Endothelial cell of umbilical vein (primary cell): ENCODE data around the gene CARD11. TPM values are rescaled to one million over a fixed set of nuclear protein-coding genes. Genes with fewer than 3 reads are reported as not detected.

Experiments used
- BruUV-seq: library from RNA; stranded (reverse); fragments of 400-500 nt; replicated peaks from 2 replicates; lab custom pipeline; 2021; lab: Mats Ljungman, UMichigan
- CTCF ChIA-PET: fragments of 300-600, 350-600 bp; sonication (Branson Sonifier 250); formaldehyde crosslinking; loops from one replicate; lab custom pipeline; 2021; ENCODE audit warnings: antibody characterized with exemption, inconsistent platforms; lab: Charles Lee
- POLR2A ChIA-PET: fragments of 300-600, 350-600 bp; sonication (Branson Sonifier 250); formaldehyde crosslinking; loops from one replicate; lab custom pipeline; 2021; ENCODE audit warnings: antibody characterized with exemption, inconsistent platforms; lab: Charles Lee
- DNase-seq: peaks from one replicate; pipeline ENCODE4 v3.0.0-alpha.2; 2011; ENCODE audit warnings: low read depth, low spot score
- FAIRE-seq: peaks from 2 replicates; lab custom pipeline; 2011; peaks lifted over from hg19 to GRCh38; lab: Jason Lieb, UNC
- H2AFZ ChIP-seq: 2 replicates; pipeline ENCODE4 v1.6.0; 2012; ENCODE audit warnings: low read depth, low read length, control low read depth, inconsistent platforms
- H3K27ac ChIP-seq: 2 replicates; pipeline ENCODE4 v1.5.1; 2011; ENCODE audit warnings: low read depth, mild to moderate bottlenecking, control low read depth, low read length, moderate library complexity; ENCODE audit not compliant: insufficient read depth
- H3K27me3 ChIP-seq, 2 experiments: 2 replicates each; pipeline versions ENCODE4 v1.6.0 to v1.6.1; 2011; ENCODE audit warnings: low read length in 2 of 2, mixed read lengths in 1 of 2; ENCODE audit not compliant: control insufficient read depth in 2 of 2, insufficient read depth in 2 of 2
- H3K36me3 ChIP-seq, 2 experiments: 2 replicates in 1 of 2; 3 replicates in 1 of 2; pipeline ENCODE4 v1.5.1; 2011; ENCODE audit warnings: low read length in 2 of 2, mild to moderate bottlenecking in 1 of 2, moderate library complexity in 1 of 2; ENCODE audit not compliant: control insufficient read depth in 2 of 2, insufficient read depth in 2 of 2; ENCODE audit errors: extremely low read depth in 1 of 2
- H3K4me1 ChIP-seq: 3 replicates; pipeline ENCODE4 v1.5.1; 2011; ENCODE audit warnings: mild to moderate bottlenecking, low read length; ENCODE audit not compliant: control insufficient read depth, insufficient read depth; ENCODE audit errors: extremely low read depth
- H3K4me2 ChIP-seq: 2 replicates; pipeline ENCODE4 v1.6.1; 2011; ENCODE audit warnings: low read length, control low read depth, mixed read lengths; ENCODE audit not compliant: insufficient read depth
- H3K4me3 ChIP-seq, 3 experiments: fragments of 200-600 bp in 1 of 3; sonication (generic), shearing (Covaris generic) in 1 of 3; replicated peaks in 1 of 3; 2 replicates each; pipeline ENCODE4 v1.5.1; 2011 to 2016; ENCODE audit warnings: control low read depth in 3 of 3, low read length in 3 of 3, mild to moderate bottlenecking in 2 of 3, inconsistent platforms in 1 of 3, low read depth in 1 of 3, moderate library complexity in 1 of 3; ENCODE audit not compliant: insufficient read depth in 1 of 3
- H3K79me2 ChIP-seq: 2 replicates; pipeline ENCODE4 v1.6.0; 2012; ENCODE audit warnings: low read length, inconsistent platforms; ENCODE audit not compliant: control insufficient read depth, insufficient read depth
- H3K9ac ChIP-seq: replicated peaks from 2 replicates; pipeline ENCODE3; 2011; ENCODE audit warnings: low read length, control low read depth; ENCODE audit not compliant: insufficient read depth; ENCODE audit errors: extremely low read depth
- H3K9me1 ChIP-seq: replicated peaks from 3 replicates; pipeline ENCODE4 v1.6.0; 2011; ENCODE audit warnings: mild to moderate bottlenecking, low read length; ENCODE audit not compliant: control insufficient read depth, insufficient read depth; ENCODE audit errors: extremely low read depth
- H3K9me3 ChIP-seq: replicated peaks from 2 replicates; pipeline ENCODE4 v1.5.1; 2012; ENCODE audit warnings: low read length, inconsistent platforms; ENCODE audit not compliant: control insufficient read depth, insufficient read depth
- H4K20me1 ChIP-seq: replicated peaks from 2 replicates; pipeline ENCODE3; 2011; ENCODE audit warnings: mild to moderate bottlenecking, low read length; ENCODE audit not compliant: control insufficient read depth, insufficient read depth; ENCODE audit errors: extremely low read depth
- EZH2 ChIP-seq: IDR thresholded peaks from 2 replicates; pipeline ENCODE4 v1.6.1; 2012; ENCODE audit warnings: borderline replicate concordance, low read depth, mild to moderate bottlenecking, moderate library complexity, low read length, inconsistent platforms; ENCODE audit not compliant: severe bottlenecking
- FOS ChIP-seq: IDR thresholded peaks from 2 replicates; pipeline ENCODE4 v1.6.1; 2011; ENCODE audit warnings: mild to moderate bottlenecking, low read length, moderate library complexity, borderline replicate concordance; ENCODE audit not compliant: insufficient read depth
- GATA2 ChIP-seq: IDR thresholded peaks from 2 replicates; pipeline ENCODE4 v1.7.0; 2011; ENCODE audit warnings: low read depth, mild to moderate bottlenecking, moderate library complexity, mixed read lengths, low read length; ENCODE audit not compliant: insufficient read length, insufficient read depth
- JUN ChIP-seq: IDR thresholded peaks from 2 replicates; pipeline ENCODE4 v1.6.1; 2011; ENCODE audit warnings: borderline replicate concordance, low read depth; ENCODE audit not compliant: insufficient read length, insufficient read depth
- MYC ChIP-seq: IDR thresholded peaks from one replicate; pipeline ENCODE4 v1.6.1; 2011; ENCODE audit warnings: mild to moderate bottlenecking, low read depth, low read length
- POLR2A ChIP-seq: IDR thresholded peaks from 2 replicates; pipeline ENCODE4 v1.6.1; 2012; ENCODE audit warnings: low read depth, mild to moderate bottlenecking, control low read depth, low read length
- POLR2AphosphoS5 ChIP-seq: IDR thresholded peaks from 2 replicates; pipeline ENCODE4 v1.6.1; 2012; ENCODE audit warnings: low read depth, mild to moderate bottlenecking, control low read depth, low read length, moderate library complexity; ENCODE audit not compliant: insufficient read depth
- dilution Hi-C: fragments of 300-500 bp; cut with MboI; formaldehyde crosslinking; loops from one replicate; pipeline ENCODE4 v1.15.0; 2019; ENCODE audit warnings: low sequenced_read_pairs; ENCODE audit not compliant: extremely low pct_ligation_motif_present
- intact Hi-C: fragments of 100-400 bp; cut with micrococcal nuclease; formaldehyde crosslinking; loops from one replicate; pipeline ENCODE4 v1.10.0; 2022
- polyA plus RNA-seq, 4 experiments: library from polyadenylated mRNA; depleted of rRNA in 3 of 4; stranded (reverse) in 3 of 4; unstranded in 1 of 4; fragments of >200 nt; gene quantifications; 2 replicates each; pipeline versions ENCODE4 v1.2.1 to v1.2.3, GENCODE V29; 2011 to 2012; ENCODE audit warnings: missing spikeins in 1 of 4
- total RNA-seq: library from RNA; stranded (reverse); gene quantifications from 2 replicates; pipeline ENCODE4 v1.2.3, GENCODE V29; 2021
- TF ChIP-seq, protein P1 (sequence below): IDR thresholded peaks from 2 replicates; pipeline ENCODE4 v1.6.1; 2011; ENCODE audit not compliant: insufficient read depth, insufficient read length
- TF ChIP-seq, protein P2 (sequence below), 2 donors: IDR thresholded peaks; 1 replicate in 1 of 2; 2 replicates in 1 of 2; pipeline ENCODE4 v1.5.1; 2011; ENCODE audit warnings: low read length in 2 of 2, mild to moderate bottlenecking in 2 of 2, moderate library complexity in 2 of 2, control low read depth in 1 of 2, inconsistent platforms in 1 of 2, low read depth in 1 of 2; ENCODE audit not compliant: insufficient read depth in 1 of 2; ENCODE audit errors: extremely low read depth in 1 of 2

Gene CARD11
- total and polyA plus RNA-seq, 2 donors (not counting 3 experiments of a cell fraction or from before 2014, with no cell fraction given) = 20.4 to 41.8 TPM

GRCh38 chr7:2944739-2945138 is 98.9 kb downstream of the CARD11 start:
- intact Hi-C loops = no loop called here
- CTCF ChIA-PET = no interaction called here
- POLR2A ChIA-PET = no interaction called here

GRCh38 chr7:2943851-2944601 is 99.6 kb downstream of the CARD11 start:
- TF ChIP-seq POLR2A (no peak), POLR2AphosphoS5 (no peak), JUN (no peak), MYC (no peak), FOS (no peak), GATA2 (no peak), EZH2 (no peak)
- TF ChIP-seq, protein P1, sequence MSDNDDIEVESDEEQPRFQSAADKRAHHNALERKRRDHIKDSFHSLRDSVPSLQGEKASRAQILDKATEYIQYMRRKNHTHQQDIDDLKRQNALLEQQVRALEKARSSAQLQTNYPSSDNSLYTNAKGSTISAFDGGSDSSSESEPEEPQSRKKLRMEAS = no peak
- TF ChIP-seq, protein P2, sequence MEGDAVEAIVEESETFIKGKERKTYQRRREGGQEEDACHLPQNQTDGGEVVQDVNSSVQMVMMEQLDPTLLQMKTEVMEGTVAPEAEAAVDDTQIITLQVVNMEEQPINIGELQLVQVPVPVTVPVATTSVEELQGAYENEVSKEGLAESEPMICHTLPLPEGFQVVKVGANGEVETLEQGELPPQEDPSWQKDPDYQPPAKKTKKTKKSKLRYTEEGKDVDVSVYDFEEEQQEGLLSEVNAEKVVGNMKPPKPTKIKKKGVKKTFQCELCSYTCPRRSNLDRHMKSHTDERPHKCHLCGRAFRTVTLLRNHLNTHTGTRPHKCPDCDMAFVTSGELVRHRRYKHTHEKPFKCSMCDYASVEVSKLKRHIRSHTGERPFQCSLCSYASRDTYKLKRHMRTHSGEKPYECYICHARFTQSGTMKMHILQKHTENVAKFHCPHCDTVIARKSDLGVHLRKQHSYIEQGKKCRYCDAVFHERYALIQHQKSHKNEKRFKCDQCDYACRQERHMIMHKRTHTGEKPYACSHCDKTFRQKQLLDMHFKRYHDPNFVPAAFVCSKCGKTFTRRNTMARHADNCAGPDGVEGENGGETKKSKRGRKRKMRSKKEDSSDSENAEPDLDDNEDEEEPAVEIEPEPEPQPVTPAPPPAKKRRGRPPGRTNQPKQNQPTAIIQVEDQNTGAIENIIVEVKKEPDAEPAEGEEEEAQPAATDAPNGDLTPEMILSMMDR (IDR thresholded peaks at IDR 0.05; ENCODE audit: extremely low read depth in 1 of 2, insufficient read depth in 1 of 2, low read depth in 1 of 2, low read length in 2 of 2) = no peak
- intact Hi-C loops = no loop called here
- no peak overlapping the region for H3K4me2 ChIP-seq
- CTCF ChIA-PET = no interaction called here
- POLR2A ChIA-PET = no interaction called here
- no peaks in the 10 kb centered on the region for H3K9me1 ChIP-seq
- no TSS peak for BruUV-seq
- no peaks in the 10 kb centered on the region for H3K79me2 ChIP-seq
- no peaks in the 10 kb centered on the region for H3K4me1 ChIP-seq
- dilution Hi-C loops = no loop called here
- no peak overlapping the region for H3K9ac ChIP-seq
- DNase-seq (no peak), FAIRE-seq (no peak)
- peaks cover 0 to 5% of the 10 kb centered on the region in 2 experiments for H3K36me3 ChIP-seq
- no peak overlapping the region for H2AFZ ChIP-seq
- no peaks in the 10 kb centered on the region for H4K20me1 ChIP-seq
- no peaks in the 10 kb centered on the region for H3K9me3 ChIP-seq
- H3K27ac ChIP-seq = no peak overlapping the region
- H3K27me3 ChIP-seq = no peaks in the 10 kb centered on the region
- no peak overlapping the region for H3K4me3 ChIP-seq

More at GRCh38 chr7:2944739-2945138, 98.9 kb downstream of the CARD11 start:
- no peak for TF ChIP-seq POLR2A
- TF ChIP-seq, protein P1 = no peak
- H2AFZ ChIP-seq = no peak overlapping the region
- H3K9me1 ChIP-seq = no peaks in the 10 kb centered on the region
- H3K36me3 ChIP-seq = peaks cover 0 to 5% of the 10 kb centered on the region in 2 experiments
- H3K9ac ChIP-seq = no peak overlapping the region
- H4K20me1 ChIP-seq = no peaks in the 10 kb centered on the region
- DNase-seq (no peak), FAIRE-seq (no peak)
- BruUV-seq = no TSS peak
- no peak overlapping the region for H3K4me3 ChIP-seq
- no peaks in the 10 kb centered on the region for H3K4me1 ChIP-seq
- no peaks in the 10 kb centered on the region for H3K79me2 ChIP-seq
- H3K27ac ChIP-seq = no peak overlapping the region
- H3K4me2 ChIP-seq = no peak overlapping the region
- dilution Hi-C loops = no loop called here
- H3K27me3 ChIP-seq = no peaks in the 10 kb centered on the region
- H3K9me3 ChIP-seq = no peaks in the 10 kb centered on the region
